ENCODE data around the gene TIMP2. TPM values are rescaled to one million over a fixed set of nuclear protein-coding genes. Genes with fewer than 3 reads are reported as not detected.

Gene TIMP2
- total and polyA plus RNA-seq, 2 of the 13 experiments (the other 11 are each of a cell fraction or from before 2014, with no cell fraction given): 3.8 to 8.5 TPM

DNA sequence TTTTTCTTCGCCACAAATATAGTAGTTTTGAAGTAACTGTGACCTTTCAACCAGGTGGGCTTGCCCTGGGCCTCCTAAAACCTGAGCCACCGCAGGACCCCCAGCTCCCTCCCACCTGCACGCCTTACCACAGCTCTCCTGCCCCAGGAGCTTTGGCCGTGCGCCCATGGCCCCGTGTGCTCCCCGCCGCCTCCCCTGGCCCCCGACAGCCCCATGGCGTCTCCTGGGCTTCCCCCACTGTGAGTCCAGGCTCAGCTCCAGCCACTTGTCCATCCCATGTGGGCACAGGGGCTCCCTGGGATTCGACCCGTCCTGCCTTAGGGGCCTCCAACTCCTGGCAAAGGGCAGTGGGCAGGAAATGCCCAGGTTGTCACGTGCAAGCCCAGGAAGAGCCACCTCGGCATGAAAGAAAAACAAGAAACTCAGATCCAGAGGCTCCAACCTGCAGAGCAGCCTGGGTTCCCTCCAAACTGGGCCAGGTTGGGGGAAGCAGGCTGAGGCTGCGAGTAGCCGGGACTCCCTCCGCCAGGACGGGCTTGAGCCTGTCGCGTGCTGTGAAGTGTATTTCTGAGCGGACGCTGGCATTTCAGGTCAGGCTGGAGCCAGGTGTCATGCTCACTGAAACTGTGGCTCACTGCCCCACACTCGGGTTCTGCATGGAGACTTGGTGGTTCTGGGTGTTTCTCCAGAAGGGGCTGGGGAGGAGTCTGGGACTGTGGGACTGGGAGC is 48.8 kb upstream of the TIMP2 start (continued):
- TF ChIP-seq, protein P1, sequence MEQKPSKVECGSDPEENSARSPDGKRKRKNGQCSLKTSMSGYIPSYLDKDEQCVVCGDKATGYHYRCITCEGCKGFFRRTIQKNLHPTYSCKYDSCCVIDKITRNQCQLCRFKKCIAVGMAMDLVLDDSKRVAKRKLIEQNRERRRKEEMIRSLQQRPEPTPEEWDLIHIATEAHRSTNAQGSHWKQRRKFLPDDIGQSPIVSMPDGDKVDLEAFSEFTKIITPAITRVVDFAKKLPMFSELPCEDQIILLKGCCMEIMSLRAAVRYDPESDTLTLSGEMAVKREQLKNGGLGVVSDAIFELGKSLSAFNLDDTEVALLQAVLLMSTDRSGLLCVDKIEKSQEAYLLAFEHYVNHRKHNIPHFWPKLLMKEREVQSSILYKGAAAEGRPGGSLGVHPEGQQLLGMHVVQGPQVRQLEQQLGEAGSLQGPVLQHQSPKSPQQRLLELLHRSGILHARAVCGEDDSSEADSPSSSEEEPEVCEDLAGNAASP (CRISPR knock-in tag; IDR thresholded peaks at IDR 0.05; ENCODE audit: borderline replicate concordance): no peak
- TF ChIP-seq PHF21A (CRISPR knock-in tag; IDR thresholded peaks at IDR 0.05): no peak

DNA sequence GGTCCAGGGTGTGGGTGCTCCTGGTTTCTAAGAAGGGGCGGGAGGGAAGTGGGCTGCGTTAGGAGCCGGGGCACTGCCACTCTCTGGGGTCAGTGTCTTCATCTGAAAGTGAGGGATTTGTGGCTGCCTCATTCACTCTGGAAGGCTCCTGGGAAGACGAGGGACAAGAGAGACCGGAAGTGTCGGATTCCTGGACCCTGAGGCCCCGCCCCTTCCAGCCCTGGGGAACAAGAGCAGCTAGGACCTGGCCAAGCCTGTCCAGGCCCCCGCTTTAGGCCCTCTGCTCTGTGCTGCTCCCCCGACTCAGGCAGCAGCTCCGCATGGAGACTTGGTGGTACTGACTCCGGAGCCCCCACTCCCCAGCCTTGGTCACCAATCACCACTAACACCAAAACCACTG is 48.0 kb upstream of the TIMP2 start:
- no peak for FAIRE-seq
- H3K27me3 ChIP-seq (ENCODE audit: control insufficient read depth in 1 of 2, insufficient read depth in 2 of 2, low read length in 2 of 2): no peaks in the 10 kb centered on the region
- no peak for DNase-seq (ENCODE audit: low spot score)
- intact Hi-C loops (cut with micrococcal nuclease; ENCODE audit: unreplicated experiment): no loop called here
- no peaks in the 10 kb centered on the region for H3K9me3 ChIP-seq (ENCODE audit: low read length)
- no peak overlapping the region for H3K27ac ChIP-seq (ENCODE audit: extremely low read length, insufficient read depth, low read length)
- no peak overlapping the region for H3K4me2 ChIP-seq (ENCODE audit: low read depth, low read length)
- no peak overlapping the region for H2AFZ ChIP-seq (ENCODE audit: low read length)
- peak; percentile 1; the same call in 1 of the 3 replicates for ATAC-seq
- no TSS peak for BruUV-seq (replicated peaks)
- ChIA-PET POLR2A (interaction anchor here (3.4 to 5.1 kb wide), 2 partner anchors 11 to 108 kb away, joined by 15 to 25 read pairs; no protein-coding TSS in a partner anchor), CTCF (ENCODE audit: low intra/inter-chr PET ratio, low total read pairs) (no interaction called here)
- H3K4me1 ChIP-seq (ENCODE audit: insufficient read depth, low read length): peaks cover 47% of the 10 kb centered on the region
- H4K20me1 ChIP-seq (ENCODE audit: insufficient read depth, low read length): peaks cover 16% of the 10 kb centered on the region; the same call in 1 of the 2 replicates
- peaks cover 13% of the 10 kb centered on the region for H3K79me2 ChIP-seq (ENCODE audit: insufficient read depth, low read length)
- peaks cover 10 to 54% of the 10 kb centered on the region in 2 experiments for H3K36me3 ChIP-seq (replicated peaks in 1 of 2; ENCODE audit: control insufficient read depth in 1 of 2, insufficient read depth in 2 of 2, low read length in 2 of 2)
- H3K9ac ChIP-seq (ENCODE audit: insufficient read depth, low read depth, low read length): no peak overlapping the region
- 95% methylated on average over 11 of the region's 11 CpGs for WGBS (ENCODE audit: low lambda C conversion rate)
- in situ Hi-C loops (cut with HindIII; ENCODE audit: extremely low pct_ligation_motif_present, low pct_unique_long_range_greater_than_20kb): loop anchor here (5.0 kb wide), 1 partner anchor 91 kb away; no protein-coding TSS in a partner anchor
- TF ChIP-seq AGO1 (IDR thresholded peaks at IDR 0.05; ENCODE audit: low read depth, low read length, poor library complexity, severe bottlenecking): peak; percentile 17
- TF ChIP-seq AGO2 (optimal IDR thresholded peaks at IDR 0.05; ENCODE audit: low read depth, low read length): peak; percentile 2
- TF ChIP-seq CHCHD3 (CRISPR knock-in tag; IDR thresholded peaks at IDR 0.05): no peak
- no peak overlapping the region for H3K4me3 ChIP-seq (replicated peaks in 1 of 3; ENCODE audit: insufficient read depth in 1 of 3, low read depth in 2 of 3, low read length in 3 of 3)
